TTC549 (cell line): ENCODE data around the gene GBP1.
"Not testable (repeated sequence)": the region's sequence is repeated elsewhere in the genome, so short reads cannot be mapped to it uniquely, and the experiment has no call there.

Source experiments
- FAIRE-seq: peaks from 2 replicates; lab custom pipeline; 2012; peaks lifted over from hg19 to GRCh38; lab: Jason Lieb, UNC

The GBP1 gene

GRCh38 chr1:89065079-89065868, at the start of gene GBP1:
Gene GBP1, minus strand, starts transcription at chr1:89065208. Its CDS starts 1,974 bp downstream, at chr1:89063234.
- FAIRE-seq, result no peak

GRCh38 chr1:89114662-89115061, 49.7 kb upstream of the GBP1 start:
- no peak for FAIRE-seq

GRCh38 chr1:89112871-89113613, 48.0 kb upstream of the GBP1 start:
- no peak for FAIRE-seq

GRCh38 chr1:89104687-89105086, 39.7 kb upstream of the GBP1 start:
- no peak for FAIRE-seq

GRCh38 chr1:89104147-89104546, 39.1 kb upstream of the GBP1 start:
- no peak for FAIRE-seq

GRCh38 chr1:89102021-89102420, 37.0 kb upstream of the GBP1 start:
- FAIRE-seq, result no peak

GRCh38 chr1:89100412-89100811, 35.4 kb upstream of the GBP1 start:
- FAIRE-seq, result no peak

- FAIRE-seq, result no peak
These were observed 33.8 kb upstream of the GBP1 start for GRCh38 chr1:89098857-89099256.

GRCh38 chr1:89095737-89096136, 30.7 kb upstream of the GBP1 start:
- FAIRE-seq, result no peak

GRCh38 chr1:89089962-89090361, 25.0 kb upstream of the GBP1 start:
- no peak for FAIRE-seq

GRCh38 chr1:89088572-89088971, 23.6 kb upstream of the GBP1 start:
- FAIRE-seq, result no peak

GRCh38 chr1:89087241-89087640, 22.2 kb upstream of the GBP1 start:
- FAIRE-seq, result no peak

- no peak for FAIRE-seq
These were observed 20.8 kb upstream of the GBP1 start for GRCh38 chr1:89085781-89086180.

GRCh38 chr1:89081005-89081404, 16.0 kb upstream of the GBP1 start:
- no peak for FAIRE-seq

- not testable (repeated sequence) for FAIRE-seq
These were observed 15.1 kb upstream of the GBP1 start for GRCh38 chr1:89080068-89080467.

GRCh38 chr1:89072466-89073065, 7.6 kb upstream of the GBP1 start:
- not testable (repeated sequence) for FAIRE-seq

- no peak for FAIRE-seq
These were observed 5.5 kb upstream of the GBP1 start for GRCh38 chr1:89070509-89070908.

- FAIRE-seq, result no peak
These were observed 4.9 kb upstream of the GBP1 start for GRCh38 chr1:89069951-89070350.

- no peak for FAIRE-seq
These were observed 3.3 kb upstream of the GBP1 start for GRCh38 chr1:89068291-89068690.

GRCh38 chr1:89064632-89065031, 376 bp downstream of the GBP1 start:
- no peak for FAIRE-seq

- no peak for FAIRE-seq
These were observed 1.9 kb downstream of the GBP1 start for GRCh38 chr1:89063094-89063493.

GRCh38 chr1:89060091-89060490, 4.9 kb downstream of the GBP1 start:
- FAIRE-seq, result no peak

GRCh38 chr1:89051955-89052312, 13.1 kb downstream of the GBP1 start:
- FAIRE-seq, result no peak
